DOHH2 (cell line): ENCODE results near the gene MAP7D3.

ENCODE experiments used
- H3F3A ChIP-seq: fragments of 200-600 bp; sonication (generic), shearing (Covaris generic); 2 replicates; pipeline ENCODE4 v1.6.0; 2016; ENCODE audit warnings: antibody characterized with exemption, mild to moderate bottlenecking; ENCODE audit not compliant: control insufficient read depth, insufficient read depth
- H3K27ac ChIP-seq: fragments of 200-600 bp; sonication (generic); 2 replicates; pipeline ENCODE4 v1.5.1; 2014; ENCODE audit warnings: low read depth, mild to moderate bottlenecking, low read length, moderate library complexity
- H3K27me3 ChIP-seq: fragments of 200-600 bp; sonication (generic); 2 replicates; pipeline ENCODE4 v1.6.1; 2014; ENCODE audit warnings: mild to moderate bottlenecking, low read length, mixed read lengths; ENCODE audit not compliant: control insufficient read depth
- H3K36me3 ChIP-seq: fragments of 200-600 bp; sonication (generic); 2 replicates; pipeline ENCODE4 v1.6.1; 2014; ENCODE audit warnings: mild to moderate bottlenecking, low read length, moderate library complexity, mixed read lengths; ENCODE audit not compliant: control insufficient read depth
- H3K4me1 ChIP-seq: fragments of 200-600 bp; sonication (generic); 2 replicates; pipeline ENCODE4 v1.6.1; 2014; ENCODE audit warnings: mild to moderate bottlenecking, low read length, mixed read lengths; ENCODE audit not compliant: control insufficient read depth
- H3K4me2 ChIP-seq: fragments of 200-600 bp; sonication (generic); 2 replicates; pipeline ENCODE4 v1.6.0; 2014; ENCODE audit warnings: mild to moderate bottlenecking, low read length, moderate library complexity
- H3K4me3 ChIP-seq: fragments of 200-600 bp; sonication (generic); 2 replicates; pipeline ENCODE4 v1.5.1; 2014; ENCODE audit warnings: mild to moderate bottlenecking, low read length, mixed read lengths
- H3K79me2 ChIP-seq: fragments of 200-600 bp; sonication (generic); 2 replicates; pipeline ENCODE4 v1.6.1; 2014; ENCODE audit warnings: mild to moderate bottlenecking, low read length, mixed read lengths; ENCODE audit not compliant: control insufficient read depth
- H3K9me2 ChIP-seq: fragments of 200-600 bp; sonication (generic); replicated peaks from 2 replicates; pipeline ENCODE4 v1.6.1; 2014; ENCODE audit warnings: mild to moderate bottlenecking, low read length, mixed read lengths; ENCODE audit not compliant: control insufficient read depth
- H3K9me3 ChIP-seq: fragments of 200-600 bp; sonication (generic); 2 replicates; pipeline ENCODE4 v1.6.1; 2014; ENCODE audit warnings: antibody characterized with exemption, low read length, mixed read lengths; ENCODE audit not compliant: control insufficient read depth, insufficient read depth
- H4K20me1 ChIP-seq: fragments of 200-600 bp; sonication (generic); 2 replicates; pipeline ENCODE4 v1.6.0; 2014; ENCODE audit warnings: low read depth, mild to moderate bottlenecking, antibody characterized with exemption, low read length, moderate library complexity; ENCODE audit not compliant: control insufficient read depth, insufficient read depth
- CTCF ChIP-seq: fragments of 200-600 bp; sonication (generic); IDR thresholded peaks from one replicate; pipeline ENCODE4 v1.5.1; 2014; ENCODE audit warnings: antibody characterized with exemption, mild to moderate bottlenecking, low read depth, low read length; ENCODE audit not compliant: poor library complexity, severe bottlenecking
- EZH2phosphoT487 ChIP-seq: fragments of 200-600 bp; sonication (generic); IDR thresholded peaks from 2 replicates; pipeline ENCODE4 v1.6.1; 2017; ENCODE audit warnings: borderline replicate concordance, mild to moderate bottlenecking, antibody characterized with exemption, low read length, moderate library complexity, mixed read lengths

The MAP7D3 gene

GRCh38 chrX:136212557-136213111 lies 38.6 kb downstream of the MAP7D3 start:
- H3K9me3 ChIP-seq = no peaks in the 10 kb centered on the region
- peaks cover 16% of the 10 kb centered on the region for H3K4me1 ChIP-seq
- H3K36me3 ChIP-seq = no peaks in the 10 kb centered on the region
- H3K9me2 ChIP-seq = no peaks in the 10 kb centered on the region
- no peak overlapping the region for H3K27ac ChIP-seq
- H3K27me3 ChIP-seq = no peaks in the 10 kb centered on the region
- H4K20me1 ChIP-seq = no peaks in the 10 kb centered on the region
- H3K79me2 ChIP-seq = no peaks in the 10 kb centered on the region
- no peaks in the 10 kb centered on the region for H3F3A ChIP-seq
- no peak overlapping the region for H3K4me3 ChIP-seq
- no peak overlapping the region for H3K4me2 ChIP-seq
- no peak for TF ChIP-seq CTCF
- TF ChIP-seq EZH2phosphoT487 = no peak

GRCh38 chrX:136211766-136212556 lies 39.2 kb downstream of the MAP7D3 start:
- no peaks in the 10 kb centered on the region for H3K36me3 ChIP-seq
- H3K9me3 ChIP-seq = no peaks in the 10 kb centered on the region
- TF ChIP-seq CTCF = no peak
- no peak for TF ChIP-seq EZH2phosphoT487
- peaks cover 16% of the 10 kb centered on the region for H3K4me1 ChIP-seq
- H3K79me2 ChIP-seq = no peaks in the 10 kb centered on the region
- no peak overlapping the region for H3K27ac ChIP-seq
- H3F3A ChIP-seq = no peaks in the 10 kb centered on the region
- no peaks in the 10 kb centered on the region for H4K20me1 ChIP-seq
- H3K4me3 ChIP-seq = no peak overlapping the region
- no peaks in the 10 kb centered on the region for H3K9me2 ChIP-seq
- H3K4me2 ChIP-seq = no peak overlapping the region
- no peaks in the 10 kb centered on the region for H3K27me3 ChIP-seq

GRCh38 chrX:136210806-136211205 lies 40.4 kb downstream of the MAP7D3 start:
- H3K36me3 ChIP-seq = no peaks in the 10 kb centered on the region
- H3F3A ChIP-seq = no peaks in the 10 kb centered on the region

More at GRCh38 chrX:136210806-136211205, 40.4 kb downstream of the MAP7D3 start:
- no peaks in the 10 kb centered on the region for H3K27me3 ChIP-seq
- H3K4me3 ChIP-seq = no peak overlapping the region
- H3K4me1 ChIP-seq = peaks cover 16% of the 10 kb centered on the region
- H3K4me2 ChIP-seq = peak overlapping the region; percentile 46; the same call in 1 of the 2 replicates
- no peak overlapping the region for H3K27ac ChIP-seq
- no peaks in the 10 kb centered on the region for H3K79me2 ChIP-seq
- H3K9me2 ChIP-seq = no peaks in the 10 kb centered on the region
- H4K20me1 ChIP-seq = no peaks in the 10 kb centered on the region
- no peaks in the 10 kb centered on the region for H3K9me3 ChIP-seq
- TF ChIP-seq CTCF = no peak
- no peak for TF ChIP-seq EZH2phosphoT487
